Caco-2 (cell line): ENCODE measurements around the gene ATAT1. TPM values are rescaled to one million over a fixed set of nuclear protein-coding genes. Genes with fewer than 3 reads are reported as not detected.

ENCODE experiments used
- BruUV-seq: library from RNA; stranded (reverse); fragments of 400-500 nt; replicated peaks from 2 replicates; lab custom pipeline; 2021; lab: Mats Ljungman, UMichigan
- CTCF ChIA-PET: fragments of 300-600 bp; sonication (Branson Sonifier 250); formaldehyde crosslinking; loops from one replicate; lab custom pipeline; 2022; ENCODE audit warnings: antibody characterized with exemption; lab: Charles Lee
- POLR2A ChIA-PET: fragments of 300-600 bp; sonication (Branson Sonifier 250); formaldehyde crosslinking; loops from one replicate; lab custom pipeline; 2022; ENCODE audit warnings: antibody characterized with exemption; lab: Charles Lee
- DNase-seq, 2 experiments: peaks; one replicate each; pipeline versions ENCODE4 v3.0.0 to v3.0.0-alpha.2; 2020 to 2022
- H3K27me3 ChIP-seq: replicated peaks from 2 replicates; pipeline ENCODE4 v1.6.0; 2011; ENCODE audit warnings: low read length; ENCODE audit not compliant: control insufficient read depth, insufficient read depth
- H3K36me3 ChIP-seq: 2 replicates; pipeline ENCODE4 v1.5.1; 2011; ENCODE audit warnings: low read length; ENCODE audit not compliant: control insufficient read depth, insufficient read depth
- H3K4me1 ChIP-seq: fragments of 250-450 bp; sonication (Bioruptor Pico); 2 replicates; pipeline ENCODE4 v1.5.1; 2020; ENCODE audit warnings: mild to moderate bottlenecking
- H3K4me3 ChIP-seq: 2 replicates; pipeline ENCODE4 v1.5.1; 2011; ENCODE audit warnings: low read depth, mild to moderate bottlenecking, control low read depth, low read length
- H3K9me3 ChIP-seq: fragments of 250-450 bp; sonication (Bioruptor Pico); 2 replicates; pipeline ENCODE4 v1.5.1; 2020; ENCODE audit warnings: mild to moderate bottlenecking, moderate library complexity
- H3K27ac Mint-ChIP-seq: one replicate; pipeline ENCODE4 v1.8.0; 2022; ENCODE audit warnings: mixed read lengths; ENCODE audit not compliant: unreplicated experiment
- H3K27me3 Mint-ChIP-seq: one replicate; pipeline ENCODE4 v1.8.0; 2022; ENCODE audit warnings: mixed read lengths; ENCODE audit not compliant: insufficient read depth, unreplicated experiment
- H3K36me3 Mint-ChIP-seq: one replicate; pipeline ENCODE4 v1.8.0; 2022; ENCODE audit warnings: mild to moderate bottlenecking, mixed read lengths; ENCODE audit not compliant: insufficient read depth, unreplicated experiment
- H3K4me1 Mint-ChIP-seq: one replicate; pipeline ENCODE4 v1.8.0; 2022; ENCODE audit warnings: low read depth, mixed read lengths; ENCODE audit not compliant: unreplicated experiment
- H3K4me3 Mint-ChIP-seq: one replicate; pipeline ENCODE4 v1.8.0; 2022; ENCODE audit warnings: mild to moderate bottlenecking, moderate library complexity, mixed read lengths; ENCODE audit not compliant: unreplicated experiment
- H3K9me3 Mint-ChIP-seq: one replicate; pipeline ENCODE4 v1.8.0; 2022; ENCODE audit warnings: mixed read lengths; ENCODE audit not compliant: unreplicated experiment
- CTCF ChIP-seq, 2 experiments: fragments of 200-600 bp in 1 of 2; IDR thresholded peaks; 1 replicate in 1 of 2; 2 replicates in 1 of 2; pipeline versions ENCODE4 v1.5.1 to v1.8.0; 2011 to 2022; ENCODE audit warnings: antibody characterized with exemption in 1 of 2, control low read depth in 1 of 2, inconsistent platforms in 1 of 2, low read depth in 1 of 2, low read length in 1 of 2, mild to moderate bottlenecking in 1 of 2, moderate library complexity in 1 of 2; ENCODE audit not compliant: insufficient read depth in 1 of 2, severe bottlenecking in 1 of 2, unreplicated experiment in 1 of 2
- intact Hi-C: fragments of 100-400 bp; cut with micrococcal nuclease; formaldehyde crosslinking; loops from one replicate; pipeline ENCODE4 v1.10.0; 2022; ENCODE audit not compliant: unreplicated experiment
- total RNA-seq: library from RNA; stranded (reverse); gene quantifications from 2 replicates; pipeline ENCODE4 v1.2.3, GENCODE V29; 2022

The ATAT1 gene
- total RNA-seq, 1 experiment from 2014 or later, result 17.9 TPM

- POLR2A ChIA-PET, result no interaction called here
- peak within 1 kb of the TSS; percentile 68 for H3K27ac Mint-ChIP-seq
- peak within 1 kb of the TSS; percentile 82 for H3K4me3 Mint-ChIP-seq
Measured at GRCh38 chr6:30686009-30686907, 59.6 kb downstream of the ATAT1 start, which contains the start of gene PPP1R18. PPP1R18 (minus strand) TSS chr6:30686645; CDS start chr6:30686018, 627 bp downstream.

GRCh38 chr6:30686908-30687658 lies 60.4 kb downstream of the ATAT1 start:
- ChIA-PET POLR2A (interaction anchor here (1.1 kb wide), 1 partner anchor 30 kb away, joined by 6 read pairs; the partner anchor contains the start of gene MDC1), CTCF (interaction anchor here (0.6 to 1.9 kb wide), 4 partner anchors 8 to 89 kb away, joined by 3 to 7 read pairs (median 3); partner anchors contain the start of genes FLOT1 and MDC1)
- no peaks in the 10 kb centered on the region for H3K27me3 Mint-ChIP-seq
- H3K4me1 Mint-ChIP-seq, result peaks cover 44% of the 10 kb centered on the region
- H3K36me3 Mint-ChIP-seq, result peaks cover 10% of the 10 kb centered on the region
- intact Hi-C loops, result no loop called here
- H3K27ac Mint-ChIP-seq, result peak overlapping the region; percentile 68
- no peak for TF ChIP-seq CTCF (IDR thresholded peaks at IDR 0.05; ENCODE audit: insufficient read depth in 1 of 2, low read depth in 1 of 2, low read length in 1 of 2, severe bottlenecking in 1 of 2, unreplicated experiment in 1 of 2)
- Histone ChIP-seq H3K36me3 (no peaks in the 10 kb centered on the region), H3K4me3 (peak overlapping the region; percentile 78), H3K9me3 (no peaks in the 10 kb centered on the region), H3K4me1 (peaks cover 24% of the 10 kb centered on the region), H3K27me3 (no peaks in the 10 kb centered on the region)
- peak; percentile 79 to 86 for DNase-seq
- H3K4me3 Mint-ChIP-seq, result peak overlapping the region; percentile 82
- no peaks in the 10 kb centered on the region for H3K9me3 Mint-ChIP-seq
- no TSS peak for BruUV-seq

More at GRCh38 chr6:30686009-30686907, 59.6 kb downstream of the ATAT1 start, which contains the start of gene PPP1R18:
- Mint-ChIP-seq H3K36me3 (peaks cover 10% of the 10 kb centered on the region), H3K4me1 (peaks cover 36% of the 10 kb centered on the region), H3K9me3 (no peaks in the 10 kb centered on the region), H3K27me3 (no peaks in the 10 kb centered on the region)
- no peaks in the 10 kb centered on the region for H3K36me3 ChIP-seq
- H3K4me1 ChIP-seq, result peaks cover 19% of the 10 kb centered on the region
- no peaks in the 10 kb centered on the region for H3K27me3 ChIP-seq
- no TSS peak for BruUV-seq
- H3K4me3 ChIP-seq, result peak within 1 kb of the TSS; percentile 78
- CTCF ChIA-PET, result no interaction called here
- peak in 1 of 2 experiments; percentile 55 for DNase-seq
- TF ChIP-seq CTCF (IDR thresholded peaks at IDR 0.05; ENCODE audit: insufficient read depth in 1 of 2, low read depth in 1 of 2, low read length in 1 of 2, severe bottlenecking in 1 of 2, unreplicated experiment in 1 of 2), result no peak
- no peaks in the 10 kb centered on the region for H3K9me3 ChIP-seq
- intact Hi-C loops, result no loop called here
